Dedifferentiated amniotic fluid mesenchymal stem cell (primary cell): ENCODE data around the gene CEP78.
A peak's percentile ranks its signal among the peaks of the same experiment; 100 is the strongest.
"Not testable (repeated sequence)": the region's sequence is repeated elsewhere in the genome, so short reads cannot be mapped to it uniquely, and the experiment has no call there.

Experiments
- DNase-seq: peaks from one replicate; pipeline ENCODE4 v3.0.0-alpha.2; 2016; ENCODE audit errors: extremely low spot score

Gene CEP78

DNA sequence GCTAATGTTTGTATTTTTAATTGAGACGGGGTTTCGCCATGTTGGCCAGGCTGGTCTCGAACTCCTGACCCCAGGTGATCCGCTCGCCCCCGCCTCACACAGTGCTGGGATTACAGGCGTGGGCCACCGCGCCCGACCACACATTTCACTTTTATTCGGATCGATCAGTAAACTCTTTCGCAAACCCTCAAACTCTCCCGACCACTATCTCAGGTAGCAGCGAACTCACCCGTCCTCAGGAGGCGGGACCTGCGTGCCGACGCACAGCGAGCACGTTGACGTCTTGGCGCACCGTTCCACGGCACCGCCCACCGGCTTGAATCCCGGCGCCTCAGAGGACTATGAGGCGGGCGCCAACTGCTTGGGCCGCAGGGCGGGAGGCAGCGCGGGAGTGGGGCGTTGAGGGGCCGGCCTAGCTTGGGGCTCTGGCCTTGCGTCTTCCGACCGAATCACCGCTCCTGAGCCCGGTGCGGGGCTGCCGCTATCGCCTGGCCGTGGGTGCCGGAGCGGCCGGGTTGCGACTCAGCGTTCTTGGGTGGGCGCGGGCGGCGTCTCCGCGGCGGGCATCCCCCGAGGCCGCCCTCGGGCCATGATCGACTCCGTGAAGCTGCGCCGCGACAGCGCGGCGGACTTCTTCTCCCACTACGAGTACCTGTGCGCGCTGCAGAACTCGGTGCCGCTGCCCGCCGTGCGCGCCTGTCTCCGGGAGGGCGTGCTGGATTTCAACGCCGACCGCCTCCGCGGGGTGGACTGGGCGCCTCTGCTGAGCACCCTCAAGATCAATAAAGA, at the start of gene CEP78:
TSS of gene CEP78 (plus strand) at position 314 of the 789 bp plus-strand sequence. CDS start at position 590, 276 bp downstream.
- DNase-seq = peak; percentile 85

DNA sequence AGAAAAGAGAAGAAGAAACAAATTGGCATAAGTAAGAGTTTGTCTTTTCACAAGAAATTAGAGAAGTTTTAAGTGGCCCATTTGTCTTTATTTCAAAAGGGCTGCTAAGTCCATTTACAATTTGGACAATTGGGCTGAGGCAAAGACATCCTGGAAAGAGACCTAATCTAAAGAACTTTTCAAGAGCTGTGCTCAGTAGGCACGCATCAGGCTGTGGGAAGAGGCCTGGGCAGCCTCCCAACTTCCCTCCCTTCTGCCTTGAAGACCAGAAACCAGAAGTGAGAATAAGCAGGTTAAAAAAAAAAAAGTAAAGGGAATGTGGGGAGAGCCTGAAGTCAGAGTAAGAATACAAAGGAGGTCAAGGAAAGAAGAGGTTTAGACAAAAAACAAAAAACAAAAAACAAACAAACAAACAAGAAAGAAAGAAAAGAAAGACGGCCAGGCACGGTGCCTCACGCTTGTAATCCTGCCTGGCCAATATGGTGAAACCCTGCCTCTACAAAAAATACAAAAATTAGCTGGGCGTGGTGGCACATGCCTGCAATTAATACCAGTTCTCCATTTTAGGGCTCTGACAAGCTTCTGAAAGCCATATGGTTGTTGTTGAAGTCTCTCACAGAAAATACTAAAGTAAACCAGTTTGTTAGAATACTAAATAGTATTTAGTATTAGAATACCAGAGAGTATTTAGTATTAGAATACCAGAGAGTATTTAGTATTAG, 48.0 kb upstream of the CEP78 start:
- peak; percentile 12 for DNase-seq

- DNase-seq = no peak
Measured at GRCh38 chr9:78188594-78188993, 47.3 kb upstream of the CEP78 start.

- DNase-seq = no peak
Measured at GRCh38 chr9:78189001-78189400, 46.9 kb upstream of the CEP78 start.

DNA sequence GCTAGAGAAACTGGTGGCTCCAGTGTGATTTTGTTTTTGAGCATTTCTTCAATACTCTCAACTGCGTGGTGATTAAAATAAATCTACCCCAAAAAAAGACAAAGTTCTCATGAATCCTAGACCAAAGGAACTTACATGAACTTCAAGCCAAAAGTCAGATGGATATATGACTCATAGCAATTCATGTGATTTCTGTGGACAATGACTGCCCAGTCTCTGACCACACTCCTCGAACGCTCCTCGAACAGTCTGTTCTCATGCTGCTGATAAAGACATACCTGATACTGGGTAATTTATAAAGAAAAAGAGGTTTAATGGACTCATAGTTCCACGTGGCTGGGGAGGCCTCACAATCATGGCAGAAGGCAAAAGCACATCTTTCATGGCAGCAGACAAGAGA, 46.4 kb upstream of the CEP78 start:
- no peak for DNase-seq

GRCh38 chr9:78191931-78192330, 43.9 kb upstream of the CEP78 start:
- DNase-seq = no peak

- no peak for DNase-seq
Measured at GRCh38 chr9:78196258-78196657, 39.6 kb upstream of the CEP78 start.

GRCh38 chr9:78201158-78201777, 34.6 kb upstream of the CEP78 start:
- not testable (repeated sequence) for DNase-seq

GRCh38 chr9:78207319-78207718, 28.6 kb upstream of the CEP78 start:
- no peak for DNase-seq

DNA sequence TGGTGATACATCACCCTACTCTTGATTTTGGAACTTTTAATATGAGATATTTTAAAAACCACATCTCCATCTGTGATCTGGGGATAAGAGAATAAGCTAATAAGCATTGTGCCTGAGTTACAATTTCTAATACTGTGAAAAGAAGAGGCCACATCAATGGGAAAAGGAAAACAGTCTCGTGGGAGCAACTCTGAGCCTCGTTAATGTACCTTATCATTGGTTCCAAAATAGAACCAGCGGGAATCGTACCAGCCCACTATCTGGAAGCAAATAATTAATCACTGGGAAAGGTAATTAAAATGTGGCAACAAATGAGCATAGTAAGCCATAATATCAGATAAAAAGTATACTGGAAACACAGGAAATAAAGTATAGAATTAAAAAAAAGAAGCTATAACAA, 28.0 kb upstream of the CEP78 start:
- no peak for DNase-seq

DNA sequence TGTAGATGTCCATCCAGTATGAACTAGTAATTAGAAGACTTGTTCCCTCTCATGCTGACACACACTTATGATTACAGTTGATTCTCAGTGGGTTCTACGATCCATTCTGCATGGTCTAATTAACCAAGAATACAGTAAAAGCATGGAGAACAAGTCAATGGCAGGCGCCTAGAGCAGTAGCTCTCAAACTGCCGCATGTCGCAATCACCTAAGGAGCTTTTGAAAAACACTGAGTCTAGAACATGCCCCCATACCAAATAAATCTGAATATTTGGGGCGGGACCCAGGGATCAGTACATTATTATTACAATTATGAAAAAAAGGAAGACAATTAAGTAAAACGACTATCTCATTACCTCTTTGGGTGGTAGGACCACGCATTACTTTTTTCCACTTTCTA, 26.7 kb upstream of the CEP78 start:
- no peak for DNase-seq

DNA sequence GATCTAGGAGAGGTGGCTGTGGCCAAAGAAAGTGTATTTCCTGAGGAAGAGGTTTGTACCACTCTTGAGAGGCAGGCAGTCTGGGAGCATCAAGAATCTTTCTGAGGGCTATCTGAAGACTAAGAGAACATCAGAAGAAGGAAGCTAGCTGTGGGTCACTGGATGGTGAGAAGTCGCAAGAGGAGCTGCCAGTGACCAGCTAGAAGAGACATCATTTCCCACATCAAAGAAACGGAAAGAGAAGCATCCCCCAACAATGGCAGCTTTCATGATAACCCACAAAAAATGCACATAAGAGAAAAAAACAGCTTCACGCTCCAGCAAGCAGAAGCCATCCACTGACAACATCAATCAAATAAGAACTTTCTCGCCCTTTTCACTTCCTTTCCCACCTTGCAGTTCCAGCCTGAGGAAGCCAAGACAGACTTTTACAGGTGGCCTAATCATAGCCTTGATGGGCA, 25.0 kb upstream of the CEP78 start:
- no peak for DNase-seq

DNA sequence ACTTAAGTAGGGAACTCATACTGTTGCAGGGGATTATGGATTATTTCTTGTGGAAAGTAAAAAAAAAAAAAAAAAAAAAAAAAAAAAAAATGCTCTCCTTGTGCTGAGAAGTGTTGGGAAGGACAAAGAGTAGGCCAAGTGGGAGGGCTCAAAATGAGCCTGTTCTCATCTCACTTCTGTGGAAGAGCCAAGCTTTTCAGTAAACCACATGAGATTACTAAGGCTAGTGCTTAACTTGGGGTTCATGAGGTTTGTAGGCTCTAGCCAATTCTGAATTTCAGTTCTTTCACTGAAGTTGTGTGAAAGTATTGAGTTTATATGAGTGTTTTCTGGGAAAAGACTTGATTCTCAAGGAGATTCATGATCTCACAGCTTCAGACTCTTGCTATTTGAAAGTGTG, 23.0 kb upstream of the CEP78 start:
- DNase-seq = no peak

DNA sequence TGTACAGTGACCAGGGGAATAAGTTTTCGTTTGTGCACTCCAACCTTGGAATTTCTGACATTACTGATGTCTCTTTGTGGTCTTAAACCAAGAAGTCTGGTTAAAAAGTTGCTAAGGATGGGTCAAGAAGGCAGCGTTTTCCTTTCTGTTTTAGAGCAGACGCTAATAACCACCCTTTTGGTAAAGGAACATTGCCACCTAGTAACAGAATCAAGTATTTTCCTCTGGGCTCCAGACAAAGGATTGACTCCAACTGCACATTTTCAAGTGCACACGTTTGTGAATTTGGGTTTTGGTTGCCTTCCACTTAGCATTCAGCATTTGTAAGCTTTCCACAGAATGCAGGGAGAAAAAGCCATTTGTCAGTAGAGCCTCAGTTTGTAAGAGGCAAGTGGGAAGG, 22.2 kb upstream of the CEP78 start:
- no peak for DNase-seq

GRCh38 chr9:78214492-78214891, 21.4 kb upstream of the CEP78 start:
- no peak for DNase-seq

- peak; percentile 53 for DNase-seq
Measured at GRCh38 chr9:78215706-78216105, 20.2 kb upstream of the CEP78 start.

DNA sequence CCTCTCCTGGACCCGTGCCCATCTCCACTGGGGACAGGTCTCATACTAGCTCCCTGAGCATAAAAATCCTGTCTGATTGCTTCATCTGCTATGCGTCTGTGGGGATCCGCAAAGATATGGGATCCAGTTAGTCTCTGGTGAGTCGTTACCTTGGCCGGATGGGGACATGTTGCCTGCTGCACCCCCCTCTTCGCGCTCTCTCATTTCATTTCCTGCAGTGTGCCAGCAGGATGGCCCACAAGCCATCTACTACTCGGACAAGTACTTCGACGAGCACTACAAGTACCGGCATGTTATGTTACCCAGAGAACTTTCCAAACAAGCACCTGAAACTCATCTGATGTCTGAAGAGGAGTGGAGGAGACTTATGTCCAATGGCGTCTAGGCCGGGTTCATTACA, 17.0 kb upstream of the CEP78 start:
- DNase-seq = no peak

DNA sequence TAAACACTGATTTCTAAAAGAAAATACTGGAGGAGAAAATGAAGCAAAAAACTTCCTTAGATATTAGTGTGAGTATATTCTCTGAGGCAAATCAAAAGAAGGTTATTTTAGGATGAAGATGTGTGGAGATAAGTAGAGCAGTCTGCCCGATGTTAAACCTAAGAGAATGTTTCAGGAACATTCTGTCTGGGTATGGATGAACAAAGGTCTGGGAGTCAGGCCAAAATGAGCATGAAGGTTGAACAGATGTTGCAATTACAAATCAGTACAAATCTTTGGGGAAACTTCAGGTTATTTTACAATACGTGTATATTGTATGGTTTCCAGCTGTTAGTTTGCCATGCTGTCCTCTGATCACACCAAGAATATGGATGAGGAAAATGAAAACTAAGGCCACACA, 14.4 kb upstream of the CEP78 start:
- no peak for DNase-seq

- not testable (repeated sequence) for DNase-seq
Measured at GRCh38 chr9:78221841-78222240, 14.0 kb upstream of the CEP78 start.

DNA sequence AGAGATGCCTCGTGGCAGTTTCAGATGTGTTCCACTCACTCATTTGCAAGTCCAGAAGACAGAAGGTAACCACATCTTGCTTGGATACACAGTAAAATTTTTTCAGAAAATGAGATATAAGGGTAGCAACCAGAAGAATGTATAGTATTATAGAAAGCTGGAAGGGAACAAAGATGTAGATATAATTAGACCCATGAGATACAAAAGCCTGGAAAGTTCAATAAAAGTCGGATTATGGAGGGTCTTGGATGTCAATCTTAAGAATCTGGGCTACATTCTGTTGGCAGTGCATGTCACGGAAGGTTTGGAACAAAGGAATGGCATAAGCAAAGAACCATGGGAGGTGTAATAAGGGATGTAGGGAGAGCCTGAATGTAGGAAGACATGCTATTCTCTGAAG, 5.1 kb upstream of the CEP78 start:
- no peak for DNase-seq

GRCh38 chr9:78232471-78232870, 3.4 kb upstream of the CEP78 start:
- DNase-seq = not testable (repeated sequence)

- DNase-seq = peak; percentile 42
Measured at GRCh38 chr9:78234810-78235209, 1.1 kb upstream of the CEP78 start.
